GM12865 (cell line): ENCODE data around the gene ITGB3.

Source experiments
- DNase-seq: peaks from one replicate; pipeline ENCODE4 v3.0.0; 2010; ENCODE audit warnings: low read depth
- H3K4me3 ChIP-seq: 2 replicates; pipeline ENCODE4 v1.5.1; 2011; ENCODE audit warnings: mild to moderate bottlenecking, low read depth, low read length, control low read depth
- CTCF ChIP-seq: IDR thresholded peaks from 2 replicates; pipeline ENCODE4 v1.5.1; 2011; ENCODE audit warnings: low read length, control low read depth, low read depth, inconsistent platforms; ENCODE audit not compliant: insufficient read depth; ENCODE audit errors: missing control alignments

ITGB3 gene

GRCh38 chr17:47270946-47271705 is 17.5 kb downstream of the ITGB3 start:
- TF ChIP-seq CTCF: no peak
- DNase-seq: peak; percentile 29

GRCh38 chr17:47272491-47272890 is 18.9 kb downstream of the ITGB3 start:
- no peak for DNase-seq
- no peak for TF ChIP-seq CTCF
- no peak overlapping the region for H3K4me3 ChIP-seq

More at GRCh38 chr17:47270946-47271705, 17.5 kb downstream of the ITGB3 start:
- H3K4me3 ChIP-seq: no peak overlapping the region

GRCh38 chr17:47273245-47273644 is 19.6 kb downstream of the ITGB3 start:
- no peak for TF ChIP-seq CTCF
- no peak for DNase-seq
- H3K4me3 ChIP-seq: no peak overlapping the region

GRCh38 chr17:47274319-47275069 is 20.9 kb downstream of the ITGB3 start:
- H3K4me3 ChIP-seq: no peak overlapping the region
- TF ChIP-seq CTCF: no peak
- DNase-seq: no peak

DNA sequence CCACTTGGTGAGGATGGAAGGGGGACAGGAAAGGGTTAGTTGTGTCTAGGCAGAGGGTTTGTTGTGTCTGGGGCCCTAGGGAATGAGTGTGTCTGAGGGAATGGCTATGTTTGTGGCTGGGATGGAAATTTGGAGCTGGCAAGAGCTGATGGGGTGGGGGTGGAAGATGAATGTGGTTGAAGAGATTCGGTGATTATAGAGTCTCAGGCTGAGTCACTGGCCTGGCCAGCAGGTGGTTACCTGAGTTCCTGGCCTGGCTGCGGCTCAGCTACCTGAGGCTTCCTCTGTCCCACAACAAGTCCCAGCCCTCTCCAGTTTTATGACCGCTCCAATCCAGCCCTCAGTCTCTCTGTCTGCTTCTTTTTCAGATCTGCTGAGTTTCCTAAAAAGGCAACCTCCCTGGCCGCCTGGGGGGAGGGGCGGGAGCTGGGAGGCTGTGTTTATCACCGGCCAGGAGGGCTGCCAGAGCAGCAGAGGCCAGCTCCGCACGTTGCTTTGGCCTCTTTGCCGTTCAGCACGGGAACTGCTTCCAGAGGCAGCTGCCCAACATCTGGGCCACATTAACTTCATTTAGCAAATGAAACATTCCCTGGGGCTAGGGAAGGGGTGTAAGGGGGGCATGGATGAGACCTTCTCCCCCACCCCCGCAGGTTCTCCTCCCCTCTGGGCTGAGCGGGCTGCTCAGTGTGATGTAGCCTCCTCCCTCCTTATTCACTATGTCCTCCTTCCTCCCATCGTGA is 21.8 kb downstream of the ITGB3 start:
- DNase-seq: no peak
- no peak overlapping the region for H3K4me3 ChIP-seq
- no peak for TF ChIP-seq CTCF

DNA sequence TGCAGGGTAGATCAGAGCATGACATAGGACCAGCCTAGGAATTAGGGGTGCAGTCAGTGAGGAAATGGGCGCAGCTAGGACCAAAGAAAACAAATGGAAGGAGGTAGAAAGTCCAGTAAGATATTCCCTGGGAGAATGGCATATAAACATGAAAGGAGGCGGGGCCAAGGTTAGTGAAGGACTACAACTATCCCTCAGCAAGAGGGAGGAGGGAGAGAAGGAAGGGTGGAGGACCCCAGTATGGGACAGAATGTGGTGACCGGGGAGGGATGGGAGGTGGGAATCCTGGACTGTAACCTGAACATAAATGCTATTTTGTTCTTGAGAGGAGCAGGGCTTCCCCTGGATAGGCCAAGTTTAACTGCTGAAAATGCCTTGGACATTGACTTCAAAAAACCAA is 22.8 kb downstream of the ITGB3 start:
- no peak overlapping the region for H3K4me3 ChIP-seq
- no peak for DNase-seq
- no peak for TF ChIP-seq CTCF
